Stromal cell of bone marrow (primary cell): ENCODE measurements around the gene ADPRS.
A peak's percentile ranks its signal among the peaks of the same experiment; 100 is the strongest.

Experiments used
- DNase-seq: peaks from one replicate; pipeline ENCODE4 v3.0.0-alpha.2; 2012; ENCODE audit warnings: low read depth

Gene ADPRS

GRCh38 chr1:36133484-36133883 is 44.8 kb downstream of the ADPRS start:
- DNase-seq: peak; percentile 98

- no peak for DNase-seq
Measured at GRCh38 chr1:36134031-36134430, 45.3 kb downstream of the ADPRS start.

GRCh38 chr1:36134505-36135329 is 46.0 kb downstream of the ADPRS start:
- peak; percentile 36 for DNase-seq

GRCh38 chr1:36135330-36135667 is 46.6 kb downstream of the ADPRS start:
- DNase-seq: peak; percentile 49

GRCh38 chr1:36135796-36136195 is 47.1 kb downstream of the ADPRS start:
- DNase-seq: no peak

- DNase-seq: peak; percentile 90
Measured at GRCh38 chr1:36136535-36136934, 47.8 kb downstream of the ADPRS start.

GRCh38 chr1:36137226-36137625 is 48.5 kb downstream of the ADPRS start:
- no peak for DNase-seq

GRCh38 chr1:36137776-36138175 is 49.1 kb downstream of the ADPRS start:
- DNase-seq: no peak

- DNase-seq: no peak
Measured at GRCh38 chr1:36139521-36139920, 50.8 kb downstream of the ADPRS start.

- DNase-seq: no peak
Measured at GRCh38 chr1:36142121-36142520, 53.4 kb downstream of the ADPRS start.

- DNase-seq: no peak
Measured at GRCh38 chr1:36143424-36143823, 54.7 kb downstream of the ADPRS start.
